Smooth muscle cell (in vitro differentiated cells): ENCODE data around the gene BST2. TPM values are rescaled to one million over a fixed set of nuclear protein-coding genes. Genes with fewer than 3 reads are reported as not detected.

Experiments
- DNase-seq: peaks from one replicate; lab custom pipeline; 2025; ENCODE audit not compliant: unreplicated experiment; lab: John Stamatoyannopoulos, UW
- H2AFZ ChIP-seq: fragments of 200-600 bp; sonication (generic); 2 replicates; pipeline ENCODE4 v1.6.0; 2016; ENCODE audit warnings: antibody characterized with exemption, low read depth, mild to moderate bottlenecking
- H3F3A ChIP-seq: fragments of 200-600 bp; sonication (generic); 2 replicates; pipeline ENCODE4 v1.6.0; 2017; ENCODE audit warnings: antibody characterized with exemption, low read depth
- H3K27ac ChIP-seq: fragments of 200-600 bp; sonication (generic); 2 replicates; pipeline ENCODE4 v1.5.1; 2016; ENCODE audit warnings: low read depth, mild to moderate bottlenecking
- H3K27me3 ChIP-seq: fragments of 200-600 bp; sonication (generic); 2 replicates; pipeline ENCODE4 v1.6.1; 2016; ENCODE audit warnings: low read depth, mild to moderate bottlenecking
- H3K36me3 ChIP-seq: fragments of 200-600 bp; sonication (generic); 2 replicates; pipeline ENCODE4 v1.5.1; 2016; ENCODE audit warnings: low read depth
- H3K4me1 ChIP-seq: fragments of 200-600 bp; sonication (generic); 2 replicates; pipeline ENCODE4 v1.5.1; 2016; ENCODE audit warnings: low read depth
- H3K4me2 ChIP-seq: fragments of 200-600 bp; sonication (generic); 2 replicates; pipeline ENCODE4 v1.6.0; 2016; ENCODE audit warnings: mild to moderate bottlenecking
- H3K4me3 ChIP-seq: fragments of 200-600 bp; sonication (generic); 2 replicates; pipeline ENCODE4 v1.5.1; 2016; ENCODE audit warnings: mild to moderate bottlenecking
- H3K79me2 ChIP-seq: fragments of 200-600 bp; sonication (generic); 2 replicates; pipeline ENCODE4 v1.6.0; 2016; ENCODE audit warnings: low read depth, mild to moderate bottlenecking
- H3K9ac ChIP-seq: fragments of 200-600 bp; sonication (generic); 2 replicates; pipeline ENCODE4 v1.6.0; 2016; ENCODE audit warnings: low read depth
- H3K9me3 ChIP-seq: fragments of 200-600 bp; sonication (generic); replicated peaks from 2 replicates; pipeline ENCODE4 v1.5.1; 2016; ENCODE audit warnings: low read depth
- H4K20me1 ChIP-seq: fragments of 200-600 bp; sonication (generic); 2 replicates; pipeline ENCODE4 v1.6.0; 2016; ENCODE audit warnings: low read depth
- WGBS: methylation state at CpG from one replicate; pipeline ENCODE4 v1.1.7; 2016; ENCODE audit warnings: low lambda C conversion rate; 5-methylcytosine and 5-hydroxymethylcytosine counted together
- polyA plus RNA-seq: library from polyadenylated mRNA; unstranded; fragments of >200 nt; fragmentation: Nextera tagmentation; extraction: Ambion mirVana; gene quantifications from 2 replicates; pipeline ENCODE4 v1.2.1, GENCODE V29; 2016
- total RNA-seq: library from RNA; depleted of rRNA; stranded (reverse); fragments of >200 nt; gene quantifications from 2 replicates; pipeline ENCODE4 v1.2.3, GENCODE V29; 2014
- TF ChIP-seq, protein P1 (sequence below): fragments of 200-600 bp; sonication (generic); IDR thresholded peaks from 2 replicates; pipeline ENCODE4 v1.5.1; 2017; ENCODE audit warnings: borderline replicate concordance, mild to moderate bottlenecking, antibody characterized with exemption; ENCODE audit not compliant: insufficient read depth, poor library complexity, severe bottlenecking

Gene BST2
- total and polyA plus RNA-seq, 2 experiments from 2014 or later, result 3.7 to 14.4 TPM

DNA sequence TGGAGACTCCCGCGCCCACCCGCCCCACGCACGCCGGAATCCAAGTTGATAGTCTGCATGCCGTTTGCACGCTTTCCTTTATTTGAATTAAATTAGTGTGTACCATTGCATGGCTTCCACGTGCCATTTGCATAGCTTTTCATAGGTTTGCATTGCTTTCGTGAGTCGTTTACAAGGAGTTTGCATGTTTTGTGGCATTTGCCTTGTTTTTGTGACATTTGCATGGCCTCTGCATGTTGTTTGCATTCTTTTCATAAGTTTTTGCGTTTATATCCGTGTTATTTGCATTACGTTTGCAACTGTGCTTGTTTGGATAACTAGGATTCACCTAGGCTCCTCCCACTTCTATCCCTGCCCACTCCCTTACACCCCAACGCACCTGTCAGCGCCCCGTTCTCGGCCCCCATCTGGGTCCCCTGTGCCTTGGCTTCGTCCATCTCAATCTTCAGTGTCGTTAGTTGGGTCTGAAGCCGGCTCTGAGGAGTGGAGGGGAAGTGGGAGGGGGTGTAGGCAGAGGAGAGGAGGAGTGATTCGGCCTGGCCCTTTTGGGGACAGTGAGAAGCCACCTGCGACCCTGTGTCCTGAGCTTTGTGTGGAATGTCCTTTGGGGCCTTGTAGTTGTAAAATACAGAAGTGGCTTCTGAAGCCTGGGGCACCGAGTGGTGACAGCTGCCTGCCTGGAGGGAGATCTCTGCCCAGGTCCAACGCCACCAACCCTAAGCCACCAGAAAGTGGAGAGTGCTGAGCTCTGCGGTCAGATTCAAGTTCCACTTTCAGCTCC lies 13.9 kb downstream of the BST2 start:
- H3K27me3 ChIP-seq, result no peaks in the 10 kb centered on the region
- H2AFZ ChIP-seq, result peak overlapping the region; percentile 95
- peak overlapping the region; percentile 94 for H3K4me2 ChIP-seq
- no peaks in the 10 kb centered on the region for H4K20me1 ChIP-seq
- DNase-seq, result no peak
- H3F3A ChIP-seq, result no peaks in the 10 kb centered on the region
- H3K4me1 ChIP-seq, result peaks cover 7% of the 10 kb centered on the region
- no peaks in the 10 kb centered on the region for H3K79me2 ChIP-seq
- no peaks in the 10 kb centered on the region for H3K36me3 ChIP-seq
- H3K9me3 ChIP-seq, result no peaks in the 10 kb centered on the region
- TF ChIP-seq, protein P1, sequence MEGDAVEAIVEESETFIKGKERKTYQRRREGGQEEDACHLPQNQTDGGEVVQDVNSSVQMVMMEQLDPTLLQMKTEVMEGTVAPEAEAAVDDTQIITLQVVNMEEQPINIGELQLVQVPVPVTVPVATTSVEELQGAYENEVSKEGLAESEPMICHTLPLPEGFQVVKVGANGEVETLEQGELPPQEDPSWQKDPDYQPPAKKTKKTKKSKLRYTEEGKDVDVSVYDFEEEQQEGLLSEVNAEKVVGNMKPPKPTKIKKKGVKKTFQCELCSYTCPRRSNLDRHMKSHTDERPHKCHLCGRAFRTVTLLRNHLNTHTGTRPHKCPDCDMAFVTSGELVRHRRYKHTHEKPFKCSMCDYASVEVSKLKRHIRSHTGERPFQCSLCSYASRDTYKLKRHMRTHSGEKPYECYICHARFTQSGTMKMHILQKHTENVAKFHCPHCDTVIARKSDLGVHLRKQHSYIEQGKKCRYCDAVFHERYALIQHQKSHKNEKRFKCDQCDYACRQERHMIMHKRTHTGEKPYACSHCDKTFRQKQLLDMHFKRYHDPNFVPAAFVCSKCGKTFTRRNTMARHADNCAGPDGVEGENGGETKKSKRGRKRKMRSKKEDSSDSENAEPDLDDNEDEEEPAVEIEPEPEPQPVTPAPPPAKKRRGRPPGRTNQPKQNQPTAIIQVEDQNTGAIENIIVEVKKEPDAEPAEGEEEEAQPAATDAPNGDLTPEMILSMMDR, result no peak
- no peak overlapping the region for H3K9ac ChIP-seq
- no peak overlapping the region for H3K27ac ChIP-seq
- H3K4me3 ChIP-seq, result peak overlapping the region; percentile 60
- WGBS, result 21% methylated on average over 26 of the region's 26 CpGs

DNA sequence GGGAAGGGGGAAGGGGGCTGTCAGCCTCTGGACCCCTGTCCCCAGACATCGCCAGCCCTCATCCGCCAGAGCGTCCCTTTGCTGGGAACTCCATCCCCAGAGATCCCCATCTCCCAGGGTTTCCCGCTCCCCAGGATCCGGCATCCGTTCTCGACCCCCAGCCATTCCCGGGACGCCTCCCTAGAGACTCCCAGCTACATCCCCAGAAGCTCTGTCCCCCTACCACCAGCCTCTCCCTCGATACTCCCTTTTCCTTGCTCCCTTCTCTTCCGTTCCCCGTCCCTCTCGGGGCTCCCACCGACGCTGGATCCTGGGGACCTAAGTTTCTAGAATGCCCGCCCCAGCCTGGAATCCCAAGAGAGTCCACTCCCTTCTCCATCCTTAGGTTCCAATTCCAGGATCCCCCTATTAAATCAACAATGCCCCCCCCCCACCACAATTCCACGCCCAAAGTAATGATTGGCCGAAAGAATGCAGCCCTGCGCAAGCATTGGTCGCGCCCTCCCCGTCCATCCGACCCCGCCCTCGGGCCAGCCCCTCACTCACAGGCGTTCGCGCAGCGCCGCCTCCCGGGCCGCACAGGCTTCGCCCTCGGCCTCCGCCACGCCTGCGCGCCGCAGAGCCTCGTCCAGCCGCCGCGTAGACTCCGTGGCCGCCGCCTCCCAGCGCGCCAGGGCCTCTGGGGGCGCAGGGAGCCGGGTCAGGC lies 14.6 kb downstream of the BST2 start:
- Histone ChIP-seq H3K4me3 (peak overlapping the region; percentile 60), H3K9ac (no peak overlapping the region), H2AFZ (peak overlapping the region; percentile 95), H3F3A (no peaks in the 10 kb centered on the region), H3K79me2 (no peaks in the 10 kb centered on the region), H3K4me1 (peaks cover 7% of the 10 kb centered on the region), H3K27ac (no peak overlapping the region), H3K4me2 (peak overlapping the region; percentile 94), H4K20me1 (no peaks in the 10 kb centered on the region), H3K9me3 (no peaks in the 10 kb centered on the region), H3K36me3 (no peaks in the 10 kb centered on the region), H3K27me3 (no peaks in the 10 kb centered on the region)
- TF ChIP-seq, protein P1, result peak; percentile 62
- peak; percentile 73 for DNase-seq
- WGBS, result 2% methylated on average over 49 of the region's 50 CpGs

DNA sequence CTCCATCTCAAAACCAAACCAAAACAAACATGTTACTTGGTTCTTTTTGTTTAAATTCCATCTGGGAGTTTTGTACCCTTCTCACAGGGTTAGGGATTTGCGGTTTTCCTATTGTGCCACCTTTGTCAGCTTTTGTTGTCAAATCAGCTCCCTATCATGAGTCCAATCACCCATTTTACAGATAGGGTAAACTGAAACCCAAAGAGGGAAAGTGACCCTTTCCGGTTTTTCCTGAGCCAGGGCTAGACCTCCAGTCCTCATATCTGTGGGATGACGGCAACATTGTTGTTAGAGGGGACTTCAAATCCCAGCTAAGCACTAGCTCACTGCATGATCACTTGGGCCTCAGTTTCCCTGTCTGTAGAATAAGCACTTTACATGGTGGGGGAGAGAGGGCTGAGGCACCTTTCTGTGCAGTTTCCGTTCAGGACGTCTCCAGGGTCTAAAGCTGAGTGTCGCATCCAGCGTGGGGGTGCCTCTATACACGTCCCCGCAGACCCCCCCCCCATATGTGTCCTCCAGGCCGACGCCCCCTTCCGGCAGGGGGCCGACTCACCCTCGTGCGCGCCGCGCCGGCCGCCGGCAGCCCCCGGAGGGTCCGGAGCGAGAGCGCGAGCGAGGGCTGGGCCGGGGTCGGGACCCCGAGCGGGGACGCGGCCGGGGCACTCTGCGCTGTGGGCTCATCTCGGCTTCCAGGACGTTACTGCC lies 15.3 kb downstream of the BST2 start:
- Histone ChIP-seq H3K9me3 (no peaks in the 10 kb centered on the region), H3K27ac (no peak overlapping the region), H3K4me1 (peaks cover 7% of the 10 kb centered on the region), H3K27me3 (no peaks in the 10 kb centered on the region), H3K79me2 (no peaks in the 10 kb centered on the region), H3F3A (no peaks in the 10 kb centered on the region), H3K4me2 (peak overlapping the region; percentile 94), H3K9ac (no peak overlapping the region), H2AFZ (peak overlapping the region; percentile 89), H3K36me3 (no peaks in the 10 kb centered on the region), H4K20me1 (no peaks in the 10 kb centered on the region), H3K4me3 (peak overlapping the region; percentile 60)
- TF ChIP-seq, protein P1, result peak; percentile 34
- 26% methylated on average over 9 of the region's 37 CpGs for WGBS
- no peak for DNase-seq
